Measurements from ENCODE around the gene PSMD11.
"Not testable (repeated sequence)": the region's sequence is repeated elsewhere in the genome, so short reads cannot be mapped to it uniquely, and the experiment has no call there.

Gene PSMD11
- 52.7 to 284 (median 91.0) reads per million in 9 experiments for total RNA-seq

- Mint-ChIP-seq H3K27ac (peak within 1 kb of the TSS; percentile 20 to 89), H3K27me3 (no peaks in the 10 kb centered on the region), H3K36me3 (ENCODE audit: insufficient read depth) (peaks cover 42% of the 10 kb centered on the region), H3K4me3 (peak within 1 kb of the TSS; percentile 78 to 89), H3K4me1 (ENCODE audit: low read depth in 2 of 2) (peaks cover 18 to 30% of the 10 kb centered on the region in 2 donors), H3K9me3 (no peaks in the 10 kb centered on the region)
- DNase-seq (peak; percentile 98 to 99 (median 99)), ATAC-seq (replicated peaks) (peak; percentile 96)
These were observed at the start of gene PSMD11 for GRCh38 chr17:32444301-32445073. TSS of gene PSMD11 (plus strand) at chr17:32444510. CDS start at chr17:32444524, 14 bp downstream.

GRCh38 chr17:32396343-32396742, 48.0 kb upstream of the PSMD11 start:
- no peaks in the 10 kb centered on the region for H3K27me3 Mint-ChIP-seq
- H3K36me3 Mint-ChIP-seq (ENCODE audit: insufficient read depth), result peaks cover 6% of the 10 kb centered on the region
- H3K9me3 Mint-ChIP-seq, result no peaks in the 10 kb centered on the region

GRCh38 chr17:32398946-32399345, 45.4 kb upstream of the PSMD11 start:
- H3K4me1 Mint-ChIP-seq (ENCODE audit: low read depth in 2 of 2), result peaks cover 2 to 9% of the 10 kb centered on the region in 2 donors
- H3K27me3 Mint-ChIP-seq, result no peaks in the 10 kb centered on the region
- no peak for DNase-seq
- no peak for ATAC-seq (replicated peaks)
- H3K27ac Mint-ChIP-seq, result peak overlapping the region; percentile 64 to 83
- H3K4me3 Mint-ChIP-seq, result no peak overlapping the region
- H3K9me3 Mint-ChIP-seq, result no peaks in the 10 kb centered on the region
- peaks cover 6% of the 10 kb centered on the region for H3K36me3 Mint-ChIP-seq (ENCODE audit: insufficient read depth)

More at GRCh38 chr17:32396343-32396742, 48.0 kb upstream of the PSMD11 start:
- ATAC-seq (replicated peaks), result no peak
- Mint-ChIP-seq H3K27ac (peak overlapping the region in 1 of 2 donors; percentile 50), H3K4me1 (ENCODE audit: low read depth in 2 of 2) (peaks cover 1 to 13% of the 10 kb centered on the region in 2 donors), H3K4me3 (no peak overlapping the region)
- DNase-seq, result no peak

- peaks cover 15% of the 10 kb centered on the region for H3K36me3 Mint-ChIP-seq (ENCODE audit: insufficient read depth)
- not testable (repeated sequence) for H3K27me3 Mint-ChIP-seq; H3K4me1 Mint-ChIP-seq (ENCODE audit: low read depth in 2 of 2); DNase-seq; H3K27ac Mint-ChIP-seq; H3K4me3 Mint-ChIP-seq; H3K9me3 Mint-ChIP-seq; ATAC-seq (replicated peaks)
These were observed 34.2 kb upstream of the PSMD11 start for GRCh38 chr17:32410085-32410484.

GRCh38 chr17:32426894-32427293, 17.4 kb upstream of the PSMD11 start:
- DNase-seq (no peak), ATAC-seq (replicated peaks) (no peak)
- no peaks in the 10 kb centered on the region for H3K27me3 Mint-ChIP-seq
- peaks cover 2% of the 10 kb centered on the region for H3K36me3 Mint-ChIP-seq (ENCODE audit: insufficient read depth)
- H3K4me1 Mint-ChIP-seq (ENCODE audit: low read depth in 2 of 2), result no peaks in the 10 kb centered on the region
- H3K9me3 Mint-ChIP-seq, result peaks cover 0 to 3% of the 10 kb centered on the region in 2 donors
- H3K27ac Mint-ChIP-seq, result no peak overlapping the region
- no peak overlapping the region for H3K4me3 Mint-ChIP-seq

- Mint-ChIP-seq H3K4me3 (no peak overlapping the region), H3K4me1 (ENCODE audit: low read depth in 2 of 2) (no peaks in the 10 kb centered on the region), H3K27ac (no peak overlapping the region), H3K36me3 (ENCODE audit: insufficient read depth) (peaks cover 2% of the 10 kb centered on the region), H3K9me3 (peaks cover 0 to 3% of the 10 kb centered on the region in 2 donors), H3K27me3 (no peaks in the 10 kb centered on the region)
- no peak for DNase-seq
- no peak for ATAC-seq (replicated peaks)
These were observed 14.7 kb upstream of the PSMD11 start for GRCh38 chr17:32429598-32429997.

GRCh38 chr17:32440722-32441121, 3.6 kb upstream of the PSMD11 start:
- H3K27ac Mint-ChIP-seq, result no peak overlapping the region

GRCh38 chr17:32441886-32442285, 2.4 kb upstream of the PSMD11 start:
- peaks cover 20% of the 10 kb centered on the region for H3K36me3 Mint-ChIP-seq (ENCODE audit: insufficient read depth)
- H3K9me3 Mint-ChIP-seq, result no peaks in the 10 kb centered on the region
- no peaks in the 10 kb centered on the region for H3K27me3 Mint-ChIP-seq
- ATAC-seq (replicated peaks) (no peak), DNase-seq (no peak)
- peaks cover 18 to 23% of the 10 kb centered on the region in 2 donors for H3K4me1 Mint-ChIP-seq (ENCODE audit: low read depth in 2 of 2)
- H3K4me3 Mint-ChIP-seq, result no peak overlapping the region
- no peak overlapping the region for H3K27ac Mint-ChIP-seq

More at GRCh38 chr17:32440722-32441121, 3.6 kb upstream of the PSMD11 start:
- peaks cover 11 to 13% of the 10 kb centered on the region in 2 donors for H3K4me1 Mint-ChIP-seq (ENCODE audit: low read depth in 2 of 2)
- H3K9me3 Mint-ChIP-seq, result no peaks in the 10 kb centered on the region
- no peak overlapping the region for H3K4me3 Mint-ChIP-seq
- H3K36me3 Mint-ChIP-seq (ENCODE audit: insufficient read depth), result peaks cover 16% of the 10 kb centered on the region
- ATAC-seq (replicated peaks), result no peak
- no peaks in the 10 kb centered on the region for H3K27me3 Mint-ChIP-seq
- DNase-seq, result no peak

GRCh38 chr17:32443827-32444300, 446 bp upstream of the PSMD11 start:
- peak overlapping the region; percentile 78 to 89 for H3K4me3 Mint-ChIP-seq

GRCh38 chr17:32445074-32445415, 735 bp downstream of the PSMD11 start:
- H3K9me3 Mint-ChIP-seq, result no peaks in the 10 kb centered on the region
- ATAC-seq (replicated peaks) (no peak), DNase-seq (peak in 2 of 3 experiments; percentile 3 to 20)
- peaks cover 18 to 35% of the 10 kb centered on the region in 2 donors for H3K4me1 Mint-ChIP-seq (ENCODE audit: low read depth in 2 of 2)
- H3K27me3 Mint-ChIP-seq, result no peaks in the 10 kb centered on the region
- peaks cover 48% of the 10 kb centered on the region for H3K36me3 Mint-ChIP-seq (ENCODE audit: insufficient read depth)
- H3K27ac Mint-ChIP-seq, result peak overlapping the region; percentile 20 to 89
- H3K4me3 Mint-ChIP-seq, result peak overlapping the region; percentile 78 to 89

More at GRCh38 chr17:32443827-32444300, 446 bp upstream of the PSMD11 start:
- ATAC-seq (replicated peaks), result no peak
- Mint-ChIP-seq H3K9me3 (no peaks in the 10 kb centered on the region), H3K27ac (peak overlapping the region; percentile 20 to 89), H3K4me1 (ENCODE audit: low read depth in 2 of 2) (peaks cover 18 to 29% of the 10 kb centered on the region in 2 donors), H3K36me3 (ENCODE audit: insufficient read depth) (peaks cover 36% of the 10 kb centered on the region), H3K27me3 (no peaks in the 10 kb centered on the region)
- no peak for DNase-seq

GRCh38 chr17:32445497-32445896, 1.2 kb downstream of the PSMD11 start:
- DNase-seq (no peak), ATAC-seq (replicated peaks) (no peak)
- H3K4me1 Mint-ChIP-seq (ENCODE audit: low read depth in 2 of 2), result peaks cover 20 to 35% of the 10 kb centered on the region in 2 donors
- peaks cover 52% of the 10 kb centered on the region for H3K36me3 Mint-ChIP-seq (ENCODE audit: insufficient read depth)
- no peaks in the 10 kb centered on the region for H3K27me3 Mint-ChIP-seq
- no peaks in the 10 kb centered on the region for H3K9me3 Mint-ChIP-seq
- H3K4me3 Mint-ChIP-seq, result peak overlapping the region; percentile 78 to 89
- peak overlapping the region; percentile 20 to 89 for H3K27ac Mint-ChIP-seq

- Mint-ChIP-seq H3K9me3 (no peaks in the 10 kb centered on the region), H3K36me3 (ENCODE audit: insufficient read depth) (peaks cover 57% of the 10 kb centered on the region), H3K4me3 (peak overlapping the region; percentile 78 to 89), H3K27ac (peak overlapping the region; percentile 20 to 89), H3K27me3 (no peaks in the 10 kb centered on the region), H3K4me1 (ENCODE audit: low read depth in 2 of 2) (peaks cover 22 to 36% of the 10 kb centered on the region in 2 donors)
- DNase-seq (no peak), ATAC-seq (replicated peaks) (no peak)
These were observed 1.7 kb downstream of the PSMD11 start for GRCh38 chr17:32445971-32446370.

GRCh38 chr17:32446949-32447348, 2.6 kb downstream of the PSMD11 start:
- no peaks in the 10 kb centered on the region for H3K27me3 Mint-ChIP-seq
- no peak overlapping the region for H3K27ac Mint-ChIP-seq
- H3K4me1 Mint-ChIP-seq (ENCODE audit: low read depth in 2 of 2), result peaks cover 22 to 40% of the 10 kb centered on the region in 2 donors
- no peaks in the 10 kb centered on the region for H3K9me3 Mint-ChIP-seq
- peaks cover 66% of the 10 kb centered on the region for H3K36me3 Mint-ChIP-seq (ENCODE audit: insufficient read depth)
- DNase-seq, result no peak
- H3K4me3 Mint-ChIP-seq, result peak overlapping the region; percentile 37 to 78
- ATAC-seq (replicated peaks), result no peak

- Mint-ChIP-seq H3K36me3 (ENCODE audit: insufficient read depth) (peaks cover 86% of the 10 kb centered on the region), H3K27ac (peak overlapping the region in 1 of 2 donors; percentile 12), H3K9me3 (no peaks in the 10 kb centered on the region), H3K4me1 (ENCODE audit: low read depth in 2 of 2) (peaks cover 22 to 49% of the 10 kb centered on the region in 2 donors), H3K27me3 (no peaks in the 10 kb centered on the region), H3K4me3 (no peak overlapping the region)
- no peak for ATAC-seq (replicated peaks)
- no peak for DNase-seq
These were observed 5.7 kb downstream of the PSMD11 start for GRCh38 chr17:32449963-32450362.
